Activated T-cell treated with anti-CD3 and anti-CD28 coated beads for 1 hour (primary cell): ENCODE data around the gene DPT.

Experiments
- DNase-seq: peaks from one replicate; pipeline ENCODE4 v3.0.0-alpha.2; 2020; ENCODE audit warnings: low read depth

DPT gene

DNA sequence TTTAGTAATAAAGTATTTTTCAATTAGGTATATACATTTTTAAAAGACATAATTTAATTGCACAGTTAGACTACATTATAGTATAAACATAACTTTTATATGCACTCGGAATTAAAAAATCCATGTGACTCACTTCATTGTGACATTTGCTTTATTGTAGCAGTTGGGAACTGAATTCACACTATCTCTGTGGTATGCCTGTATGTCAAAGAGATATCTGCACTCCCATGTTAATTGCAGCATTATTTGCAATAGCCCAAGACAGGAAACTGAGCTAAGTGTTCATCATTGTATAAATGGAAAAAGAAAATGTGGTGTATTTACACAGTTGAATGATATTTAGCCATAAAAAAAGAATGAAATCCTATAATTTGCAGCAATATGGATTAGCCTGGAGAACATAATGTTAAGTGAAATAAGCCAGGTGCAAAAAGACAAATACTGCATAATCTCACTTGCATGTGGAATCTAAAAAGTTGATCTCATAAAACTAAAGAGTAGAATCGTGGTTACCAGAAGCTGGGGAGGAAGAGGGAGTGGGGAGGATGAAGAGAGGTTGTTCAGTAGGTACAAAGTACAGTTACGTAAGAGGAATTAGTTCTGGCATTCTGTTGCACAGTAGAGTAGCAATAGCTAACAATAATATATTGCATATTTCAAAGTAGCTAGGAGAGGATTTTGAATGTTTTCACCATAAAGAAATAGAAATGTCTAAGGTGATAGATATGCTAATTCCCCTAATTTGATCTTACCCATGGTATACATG, 64.8 kb downstream of the DPT start:
- no peak for DNase-seq

DNA sequence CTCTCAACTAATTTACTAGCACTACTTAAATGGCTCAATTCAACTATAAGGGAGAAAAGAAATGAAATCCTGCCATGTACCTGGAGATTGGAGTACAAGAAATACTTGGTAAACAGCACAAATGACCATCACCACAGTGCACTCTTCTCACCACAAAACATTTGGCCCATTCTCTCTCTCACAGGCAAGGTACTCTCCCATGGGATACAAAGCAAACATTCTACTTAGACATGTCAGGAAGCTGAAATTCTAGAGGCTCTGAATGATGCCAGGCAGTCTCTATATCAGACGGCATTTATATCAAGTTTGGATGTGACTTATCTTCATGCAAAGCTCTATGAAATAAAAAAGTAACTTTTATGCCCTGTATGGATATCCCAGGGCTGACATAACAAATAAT, 72.5 kb downstream of the DPT start:
- DNase-seq, result no peak

DNA sequence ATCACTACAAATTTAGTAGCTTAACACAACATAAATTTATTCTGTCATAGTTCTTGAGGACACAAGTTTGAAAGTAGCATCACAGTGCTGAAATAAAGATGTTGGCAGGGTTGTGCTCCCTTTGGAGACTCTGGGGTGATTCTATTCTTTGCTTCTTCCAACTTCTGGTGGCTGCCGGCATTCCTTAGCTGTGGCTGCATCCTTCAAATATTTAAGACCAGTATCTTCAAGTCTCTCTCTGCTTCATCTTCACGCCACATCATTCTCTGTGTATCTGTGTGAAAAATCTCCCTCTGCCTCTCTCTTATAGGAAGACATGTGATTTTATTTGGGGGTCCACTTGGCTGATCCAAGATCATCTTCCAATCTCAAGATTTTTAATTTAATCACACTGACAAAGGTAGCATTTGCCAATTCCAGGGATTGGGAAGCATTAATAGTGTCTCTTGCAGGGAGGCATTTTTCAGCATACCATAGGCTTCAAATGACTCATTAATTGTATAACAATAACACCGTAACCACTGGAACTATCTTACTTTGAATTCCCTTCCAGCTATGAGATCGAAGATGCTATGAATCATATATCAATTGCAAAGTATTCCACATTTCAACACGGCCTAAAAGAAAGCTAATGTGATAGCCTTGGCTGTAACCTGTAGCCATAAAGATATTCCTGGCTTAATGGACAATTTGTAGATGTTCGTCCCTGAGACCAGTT, 74.6 kb downstream of the DPT start:
- no peak for DNase-seq

DNA sequence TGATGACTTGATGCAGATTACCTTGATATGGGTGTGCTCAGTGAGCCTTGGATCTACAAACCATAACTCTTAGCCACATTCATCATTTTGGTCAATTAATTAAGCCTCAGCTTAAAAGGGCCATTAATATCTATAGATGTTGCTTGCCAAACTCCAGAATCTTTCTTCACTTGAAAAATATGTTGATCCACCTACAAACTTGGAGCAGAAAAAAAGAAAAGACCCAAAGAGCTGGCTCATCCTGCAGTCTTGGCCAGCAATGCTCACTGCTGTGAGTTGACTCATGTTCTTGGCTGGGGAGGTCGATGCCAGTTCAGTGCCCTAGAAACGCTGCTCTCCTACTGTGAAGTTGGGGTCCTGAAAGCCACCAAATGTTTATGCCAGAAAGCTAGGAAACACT, 75.4 kb downstream of the DPT start:
- DNase-seq, result no peak

DNA sequence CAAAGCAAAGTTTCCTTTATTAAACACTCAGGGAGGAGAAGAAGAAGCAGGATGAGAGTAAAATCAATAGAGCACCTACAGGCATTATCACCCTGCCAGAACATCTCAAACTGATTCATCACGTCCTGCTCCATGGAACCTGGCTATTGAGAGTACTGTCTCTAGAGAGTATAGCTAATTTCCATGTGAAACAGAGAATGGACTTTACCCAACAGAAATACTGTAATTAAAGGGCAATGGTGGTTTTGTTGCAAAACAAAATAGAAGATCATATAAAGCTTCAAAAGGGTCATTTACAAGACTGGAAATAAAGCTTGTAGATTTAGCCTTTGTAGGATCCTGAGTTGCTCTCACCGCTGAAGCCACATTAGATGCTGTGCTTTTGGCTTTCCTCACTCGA, 83.3 kb downstream of the DPT start:
- no peak for DNase-seq
